Heart left ventricle (tissue), 16 donors: Measurements from ENCODE around the gene BCAN. TPM values are rescaled to one million over a fixed set of nuclear protein-coding genes. Genes with fewer than 3 reads are reported as not detected.

Experiments
- ATAC-seq, 4 donors: fragments of 200-7000 bp; cut with Tn5 transposase; one replicate each; pipeline ENCODE4 v1.9.1; 2020 to 2022; ENCODE audit warnings: moderate library complexity in 4 of 4, mild to moderate bottlenecking in 3 of 4, moderate number of reproducible peaks in 1 of 4
- DNase-seq, 5 donors: peaks; one replicate each; pipeline ENCODE4 v3.0.0-alpha.2; 2020
- H3K27ac ChIP-seq, 12 donors: fragments of 200-600 bp; sonication (generic) in 4 of 12; one replicate each; pipeline versions ENCODE4 v1.5.0 to v1.8.0; 2016 to 2022; ENCODE audit warnings: mild to moderate bottlenecking in 2 of 12
- H3K27me3 ChIP-seq, 9 donors: fragments of 200-600 bp; sonication (generic) in 2 of 9; one replicate each; pipeline versions ENCODE4 v1.5.1 to v1.8.0; 2016 to 2022; ENCODE audit warnings: mild to moderate bottlenecking in 3 of 9
- H3K36me3 ChIP-seq, 9 donors: fragments of 200-600 bp; sonication (generic) in 2 of 9; one replicate each; pipeline versions ENCODE4 v1.5.0 to v1.8.0; 2018 to 2022; ENCODE audit warnings: mild to moderate bottlenecking in 2 of 9
- H3K4me1 ChIP-seq, 12 donors: fragments of 200-600 bp; sonication (generic) in 4 of 12; one replicate each; pipeline versions ENCODE4 v1.5.0 to v1.8.0; 2016 to 2022; ENCODE audit warnings: mild to moderate bottlenecking in 3 of 12
- H3K4me3 ChIP-seq, 12 donors: fragments of 200-600 bp; sonication (generic) in 4 of 12; one replicate each; pipeline versions ENCODE4 v1.5.0 to v1.8.0; 2017 to 2022; ENCODE audit warnings: mild to moderate bottlenecking in 9 of 12, moderate library complexity in 4 of 12
- H3K9me3 ChIP-seq, 12 donors: fragments of 200-600 bp; sonication (generic) in 4 of 12; one replicate each; pipeline versions ENCODE4 v1.5.0 to v1.8.0; 2016 to 2022; ENCODE audit warnings: mild to moderate bottlenecking in 1 of 12
- POLR2A ChIP-seq, 2 donors: fragments of 450-650 bp; IDR thresholded peaks; one replicate each; pipeline ENCODE4 v1.6.1; 2017; ENCODE audit warnings: antibody characterized with exemption in 2 of 2, mild to moderate bottlenecking in 2 of 2, moderate library complexity in 2 of 2
- WGBS, 4 donors: extraction: QIAGEN DNeasy Blood & Tissue Kit in 2 of 4; methylation state at CpG; one replicate each; pipeline versions ENCODE4 v1.1.5 to v1.1.7; 2013 to 2018; 5-methylcytosine and 5-hydroxymethylcytosine counted together
- intact Hi-C, 10 donors: fragments of 100-400 bp; cut with DNase I; formaldehyde crosslinking; loops; one replicate each; pipeline versions ENCODE4 v1.11.1 to v1.14.2; 2022
- polyA plus RNA-seq, 2 donors: library from polyadenylated mRNA; stranded (reverse); fragments of 200-250 nt; gene quantifications; one replicate each; pipeline ENCODE4 v1.2.3, GENCODE V29; 2013
- total RNA-seq, 9 donors: library from RNA; depleted of rRNA in 2 of 9; stranded (reverse); fragments of >200 nt in 2 of 9; fragmentation: NEBNext Ultra II Directional in 3 of 9; extraction: Animal tissue kit (Norgen Biotek cat#: 25700) in 3 of 9; gene quantifications; one replicate each; pipeline versions ENCODE4 v1.1.0 to v1.2.4, GENCODE V29; 2016 to 2023
- TF ChIP-seq, protein P1 (sequence below), 12 donors: fragments of 200-600 bp; sonication (generic) in 4 of 12; IDR thresholded peaks; one replicate each; pipeline versions ENCODE4 v1.5.0 to v1.8.0; 2018 to 2022; ENCODE audit warnings: antibody characterized with exemption in 12 of 12, mild to moderate bottlenecking in 5 of 12
- donor health status: ischemic (EF 13 %, LVEDD 7.1; RV severe dilation, severe dysfunction).
- donor health status: healthy with polysubstance abuse.
- donor health status: DM: no; HTN: yes; CAD: no.
- donor health status: DM: no; HTN: no; CAD: no.
- donor health status: ischemic (EF 25% LVEDD 6.9; RV normal size, moderate dysfunction).
- donor health status: ischemic (EF 25% LVEDD 5.7; RV mildly dilated, moderate dysfunction).
- donor health status: healthy.
- donor health status: DM: yes; HTN: yes; CAD: no.
- donor health status: ischemic (EF 35%, LVEDD 5.7; RV mildly dilated, moderate dysfunction).
- donor health status: nonischemic (EF 11% LVEDD 7.7; RV severe dilation, severe dysfunction).
- donor health status: DM: yes; HTN: yes; CAD: no.
- donor health status: PGD.
- donor health status: ischemic (EF 29% LVEDD 5.4; RV normal size, mild dysfunction).
- donor health status: nonischemic (EF 23%, LVEDD 6.1; RV moderate dilation, normal function).

The BCAN gene
- total and polyA plus RNA-seq, 11 donors = 0.09 to 0.27 (median 0.13) TPM; not detected in 5

DNA sequence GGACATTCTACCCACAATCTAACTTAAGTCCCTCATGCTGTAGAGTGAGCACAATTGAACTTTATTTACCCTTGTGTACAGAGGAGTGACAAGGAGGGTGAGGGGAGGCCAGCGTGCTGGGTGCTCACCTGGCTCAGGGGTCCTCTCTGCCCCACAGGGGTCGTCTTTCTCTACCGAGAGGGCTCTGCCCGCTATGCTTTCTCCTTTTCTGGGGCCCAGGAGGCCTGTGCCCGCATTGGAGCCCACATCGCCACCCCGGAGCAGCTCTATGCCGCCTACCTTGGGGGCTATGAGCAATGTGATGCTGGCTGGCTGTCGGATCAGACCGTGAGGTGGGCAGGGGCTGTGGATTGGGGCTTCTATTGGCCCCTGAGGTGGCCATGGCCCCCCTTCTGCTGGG lies 5.4 kb downstream of the BCAN start:
- Histone ChIP-seq H3K27me3 (peaks cover 2 to 65% (median 41%) of the 10 kb centered on the region in 9 donors), H3K27ac (no peak overlapping the region), H3K4me3 (no peak overlapping the region), H3K9me3 (no peaks in the 10 kb centered on the region), H3K36me3 (no peaks in the 10 kb centered on the region), H3K4me1 (peaks cover 0 to 3% (median 1%) of the 10 kb centered on the region in 12 donors)
- TF ChIP-seq, protein P1, sequence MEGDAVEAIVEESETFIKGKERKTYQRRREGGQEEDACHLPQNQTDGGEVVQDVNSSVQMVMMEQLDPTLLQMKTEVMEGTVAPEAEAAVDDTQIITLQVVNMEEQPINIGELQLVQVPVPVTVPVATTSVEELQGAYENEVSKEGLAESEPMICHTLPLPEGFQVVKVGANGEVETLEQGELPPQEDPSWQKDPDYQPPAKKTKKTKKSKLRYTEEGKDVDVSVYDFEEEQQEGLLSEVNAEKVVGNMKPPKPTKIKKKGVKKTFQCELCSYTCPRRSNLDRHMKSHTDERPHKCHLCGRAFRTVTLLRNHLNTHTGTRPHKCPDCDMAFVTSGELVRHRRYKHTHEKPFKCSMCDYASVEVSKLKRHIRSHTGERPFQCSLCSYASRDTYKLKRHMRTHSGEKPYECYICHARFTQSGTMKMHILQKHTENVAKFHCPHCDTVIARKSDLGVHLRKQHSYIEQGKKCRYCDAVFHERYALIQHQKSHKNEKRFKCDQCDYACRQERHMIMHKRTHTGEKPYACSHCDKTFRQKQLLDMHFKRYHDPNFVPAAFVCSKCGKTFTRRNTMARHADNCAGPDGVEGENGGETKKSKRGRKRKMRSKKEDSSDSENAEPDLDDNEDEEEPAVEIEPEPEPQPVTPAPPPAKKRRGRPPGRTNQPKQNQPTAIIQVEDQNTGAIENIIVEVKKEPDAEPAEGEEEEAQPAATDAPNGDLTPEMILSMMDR (IDR thresholded peaks at IDR 0.05) = no peak
- no peak for TF ChIP-seq POLR2A (IDR thresholded peaks at IDR 0.05)
- no peak for ATAC-seq
- intact Hi-C loops = loop anchor here in 1 of 10 donors (5.0 kb wide), 1 partner anchor 35 kb away; no protein-coding TSS in a partner anchor
- 75 to 85% (median 84%) methylated on average over 10 of the region's 10 CpGs for WGBS, 4 donors
- DNase-seq = no peak

GRCh38 chr1:156648496-156648895 lies 6.6 kb downstream of the BCAN start:
- no peaks in the 10 kb centered on the region for H3K36me3 ChIP-seq
- intact Hi-C loops = loop anchor here in 1 of 10 donors (5.0 kb wide), 1 partner anchor 34 kb away; no protein-coding TSS in a partner anchor
- TF ChIP-seq POLR2A (IDR thresholded peaks at IDR 0.05) = no peak
- ATAC-seq = no peak
- H3K9me3 ChIP-seq = no peaks in the 10 kb centered on the region
- H3K27me3 ChIP-seq = peaks cover 0 to 60% (median 34%) of the 10 kb centered on the region in 9 donors
- H3K4me3 ChIP-seq = no peak overlapping the region
- WGBS, 4 donors = 84 to 86% (median 85%) methylated on average over 10 of the region's 10 CpGs
- DNase-seq = no peak
- no peak overlapping the region for H3K27ac ChIP-seq
- H3K4me1 ChIP-seq = no peaks in the 10 kb centered on the region

- WGBS, 4 donors = 15 to 40% (median 26%) methylated on average over 2 of the region's 2 CpGs
- ATAC-seq (no peak), DNase-seq (no peak)
- Histone ChIP-seq H3K9me3 (no peaks in the 10 kb centered on the region), H3K36me3 (no peaks in the 10 kb centered on the region), H3K27ac (no peak overlapping the region), H3K4me3 (no peak overlapping the region), H3K27me3 (peaks cover 0 to 62% (median 34%) of the 10 kb centered on the region in 9 donors), H3K4me1 (no peaks in the 10 kb centered on the region)
- TF ChIP-seq, protein P1 (IDR thresholded peaks at IDR 0.05) = no peak
- no peak for TF ChIP-seq POLR2A (IDR thresholded peaks at IDR 0.05)
- intact Hi-C loops = loop anchor here in 1 of 10 donors (5.0 kb wide), 1 partner anchor 33 kb away; no protein-coding TSS in a partner anchor
These were observed 7.0 kb downstream of the BCAN start for GRCh38 chr1:156648951-156649350.

GRCh38 chr1:156652131-156652991 lies 10.4 kb downstream of the BCAN start:
- Histone ChIP-seq H3K27ac (no peak overlapping the region), H3K4me1 (peaks cover 0 to 11% (median 9%) of the 10 kb centered on the region in 12 donors), H3K27me3 (peaks cover 0 to 58% (median 5%) of the 10 kb centered on the region in 9 donors), H3K4me3 (no peak overlapping the region), H3K9me3 (no peaks in the 10 kb centered on the region), H3K36me3 (no peaks in the 10 kb centered on the region)
- intact Hi-C loops = loop anchor here in 3 of 10 donors (5.0 to 10.0 kb wide), 3 partner anchors 35 to 268 kb away; no protein-coding TSS in a partner anchor
- 46 to 55% (median 48%) methylated on average over 14 to 16 of the region's 16 CpGs for WGBS, 4 donors
- ATAC-seq (no peak), DNase-seq (peak in 1 of 5 donors; percentile 37)
- TF ChIP-seq POLR2A (IDR thresholded peaks at IDR 0.05) = no peak
- TF ChIP-seq, protein P1 (IDR thresholded peaks at IDR 0.05) = no peak
